Islet precursor cell (in vitro differentiated cells): Measurements from ENCODE around the gene RUNX1.
A peak's percentile ranks its signal among the peaks of the same experiment; 100 is the strongest.
"Not testable (repeated sequence)": the region's sequence is repeated elsewhere in the genome, so short reads cannot be mapped to it uniquely, and the experiment has no call there.

Experiments
- DNase-seq: peaks from one replicate; pipeline ENCODE4 v3.0.0-alpha.2; 2018

RUNX1 gene

DNA sequence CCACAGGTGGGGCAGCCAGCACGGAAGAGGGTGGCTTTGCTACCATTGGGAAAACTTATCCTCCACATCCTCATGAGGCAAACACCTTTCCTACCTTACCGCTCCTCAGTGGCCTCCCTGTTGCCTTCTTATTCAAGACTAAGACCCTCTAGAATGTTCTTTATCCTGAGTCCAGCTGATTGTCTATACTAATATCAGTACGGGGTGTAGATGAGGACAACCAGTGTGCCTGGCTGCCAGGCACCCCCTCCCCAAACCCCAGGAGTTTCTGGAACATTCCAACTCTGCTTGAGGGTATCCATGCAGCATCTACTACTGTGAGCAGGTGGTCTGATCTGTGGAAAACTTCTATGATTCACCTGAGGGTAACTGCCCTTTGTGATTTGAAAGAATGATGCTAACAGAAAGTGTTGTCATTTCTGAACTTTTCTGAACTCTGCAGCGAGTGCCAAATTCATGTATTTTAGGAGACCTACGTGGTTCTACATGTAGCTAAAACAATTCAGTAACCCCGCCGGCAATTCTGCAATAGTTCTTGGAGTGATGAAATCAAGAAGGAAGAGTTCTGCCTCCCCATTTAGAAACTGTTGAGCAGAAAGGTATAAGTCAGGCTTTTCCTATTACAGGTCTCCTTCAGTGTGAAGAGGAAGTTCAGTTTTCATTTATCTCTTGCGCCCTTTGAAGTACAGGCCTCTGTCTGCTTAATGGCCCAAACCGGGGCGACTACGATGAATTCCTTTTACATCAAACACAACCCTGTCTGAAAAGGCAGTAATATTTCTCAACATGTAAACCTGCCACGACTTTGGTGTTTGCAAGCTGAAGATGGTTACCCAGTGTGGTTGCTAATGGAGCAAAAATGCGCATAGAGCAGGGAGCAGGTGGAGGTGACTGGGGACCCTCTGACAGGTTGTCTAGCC, 80.4 kb downstream of the RUNX1 start:
- DNase-seq: no peak

DNA sequence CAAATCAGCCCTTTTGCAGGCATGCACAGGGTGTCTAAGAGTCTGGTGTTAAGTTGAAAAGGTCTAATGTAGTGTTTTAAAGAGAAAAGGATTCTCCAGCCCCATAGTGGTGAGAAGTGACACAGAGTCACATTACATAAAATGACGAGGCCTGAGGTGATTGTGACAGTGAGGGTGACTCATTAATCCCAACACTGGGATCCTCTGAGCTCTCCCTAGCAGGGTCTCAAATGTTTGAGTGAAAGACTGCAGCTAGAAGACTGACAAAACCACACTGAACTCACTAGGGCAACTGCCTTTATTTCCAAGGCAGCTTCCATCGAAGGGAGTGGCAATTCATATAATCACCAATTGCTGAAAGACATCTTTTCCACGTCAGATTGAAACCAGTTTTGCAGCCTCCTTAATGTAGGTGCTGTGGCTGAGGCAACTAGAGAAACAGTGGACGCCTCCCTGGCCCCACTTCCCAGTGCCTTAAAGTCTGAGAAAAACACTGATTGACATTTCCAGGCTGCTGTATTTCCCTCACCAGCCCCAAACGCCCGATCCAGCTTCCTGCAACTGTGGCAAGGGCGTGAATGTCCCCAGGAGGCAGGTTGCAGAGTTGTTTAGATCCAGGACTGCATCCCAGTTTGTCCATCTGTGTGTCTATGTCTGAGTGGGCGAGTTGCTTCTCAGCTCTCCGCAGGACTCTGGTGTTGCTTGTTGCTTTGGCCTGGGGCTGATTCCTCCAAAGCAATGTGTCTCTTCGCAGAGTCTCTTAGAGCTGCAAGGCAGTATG, 81.4 kb downstream of the RUNX1 start:
- no peak for DNase-seq

DNA sequence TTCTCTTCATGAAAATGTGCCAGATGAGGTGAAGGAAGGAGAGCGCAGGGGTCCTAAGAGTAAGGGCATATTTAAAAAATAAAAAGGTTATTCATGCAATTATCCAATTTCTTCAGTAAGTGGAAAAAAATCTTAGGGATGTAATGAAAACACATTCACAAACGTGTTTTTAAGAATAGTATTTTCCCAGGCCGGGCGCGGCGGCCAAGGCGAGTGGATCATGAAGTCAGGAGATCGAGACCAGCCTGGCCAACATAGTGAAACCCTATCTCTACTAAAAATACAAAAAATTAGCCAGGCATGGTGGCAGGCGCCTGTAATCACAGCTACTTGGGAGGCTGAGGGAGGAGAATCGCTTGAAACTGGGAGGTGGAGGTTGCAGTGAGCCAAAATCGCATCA, 82.2 kb downstream of the RUNX1 start:
- DNase-seq: not testable (repeated sequence)

DNA sequence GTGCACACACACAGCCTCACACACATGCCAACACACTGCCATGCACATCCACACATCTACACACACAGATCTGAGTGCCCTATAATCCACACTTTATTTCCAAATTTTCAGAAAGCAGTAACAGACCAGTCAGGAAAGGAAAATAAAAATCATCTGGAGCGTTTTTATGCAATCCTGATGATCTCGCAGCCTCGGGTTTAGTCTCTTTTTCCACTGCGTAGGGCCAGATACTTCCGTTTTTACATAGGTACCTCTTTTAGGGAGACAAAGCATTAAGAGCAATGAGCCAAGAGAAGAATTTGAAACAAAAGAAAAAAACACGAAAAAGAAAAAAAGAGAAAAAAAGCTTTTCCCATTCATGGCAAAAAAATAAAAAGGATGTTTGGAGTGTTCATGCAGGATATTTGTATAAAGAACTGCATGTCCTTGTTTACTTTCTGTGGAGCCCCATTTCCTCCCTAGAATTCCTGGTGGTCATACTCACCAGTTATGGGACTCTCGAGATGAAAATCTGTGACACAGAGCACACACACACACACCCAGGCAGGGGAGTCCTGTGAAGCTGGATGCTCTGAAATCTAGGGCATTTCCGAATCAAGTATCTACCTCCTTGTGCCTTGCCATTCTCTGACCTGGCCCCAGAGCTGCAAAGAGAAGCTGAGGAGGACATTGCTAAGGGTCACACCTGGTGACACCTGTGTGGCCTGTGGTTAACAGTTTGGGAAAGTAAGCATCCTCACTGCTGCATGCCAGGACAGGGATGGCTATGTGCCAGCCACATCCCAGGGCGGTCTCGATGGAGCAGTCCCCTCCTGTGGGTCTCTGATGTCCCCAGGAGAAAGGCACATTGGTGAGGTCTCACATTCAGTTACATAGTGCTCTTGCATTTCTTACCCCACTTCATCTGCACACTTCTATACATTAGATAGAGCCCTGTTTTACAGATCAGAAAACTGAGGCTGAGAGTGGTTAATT, 83.6 kb downstream of the RUNX1 start:
- no peak for DNase-seq

DNA sequence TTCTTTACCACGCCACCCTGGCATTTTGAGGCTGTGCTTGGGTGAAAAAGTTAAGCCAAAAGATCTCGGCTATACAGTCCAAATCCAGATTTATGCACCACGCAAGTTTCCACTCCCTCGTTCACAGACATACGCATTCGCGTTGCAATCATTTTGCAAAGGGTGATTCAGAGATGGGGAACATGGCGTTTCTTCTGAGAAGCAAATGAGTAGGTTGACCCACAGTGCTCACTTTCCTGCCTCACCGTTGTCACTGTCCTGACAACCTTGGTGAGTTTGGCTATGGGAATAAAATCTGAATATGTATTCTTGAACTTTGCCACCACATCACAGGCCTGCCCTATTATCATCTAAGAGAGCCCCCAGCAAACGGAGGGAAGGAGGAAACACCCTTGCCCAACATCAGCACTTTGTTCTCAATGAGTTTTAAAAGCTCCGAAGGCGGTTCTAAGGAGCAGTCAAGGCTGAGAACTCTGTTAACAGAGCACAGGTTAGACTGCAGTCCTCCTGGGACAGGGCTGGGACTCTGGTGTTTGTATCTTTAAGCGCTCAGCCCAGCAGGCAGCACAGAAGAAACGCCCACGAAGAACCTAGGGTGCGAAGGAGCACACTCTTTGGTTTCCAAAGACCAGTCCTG, 86.4 kb downstream of the RUNX1 start:
- DNase-seq: no peak

DNA sequence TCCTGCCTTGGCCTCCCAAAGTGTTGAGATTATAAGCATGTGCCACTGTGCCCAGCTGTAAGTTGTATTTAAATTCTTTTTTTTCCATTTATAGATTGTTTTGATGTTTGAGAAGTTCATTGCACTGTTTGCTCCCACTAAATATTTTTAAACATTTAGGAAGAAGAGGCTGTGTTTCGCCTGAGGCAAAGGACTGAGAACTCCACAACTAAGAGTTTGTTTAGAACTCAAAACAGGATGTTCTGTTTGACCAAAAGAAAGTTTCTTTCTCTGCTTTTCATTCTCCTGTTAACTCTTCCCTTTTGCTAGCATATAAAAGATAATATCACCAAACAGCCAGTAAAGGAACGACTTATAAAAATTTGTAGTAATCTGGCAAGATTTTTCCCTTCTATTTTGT, 87.0 kb downstream of the RUNX1 start:
- no peak for DNase-seq

DNA sequence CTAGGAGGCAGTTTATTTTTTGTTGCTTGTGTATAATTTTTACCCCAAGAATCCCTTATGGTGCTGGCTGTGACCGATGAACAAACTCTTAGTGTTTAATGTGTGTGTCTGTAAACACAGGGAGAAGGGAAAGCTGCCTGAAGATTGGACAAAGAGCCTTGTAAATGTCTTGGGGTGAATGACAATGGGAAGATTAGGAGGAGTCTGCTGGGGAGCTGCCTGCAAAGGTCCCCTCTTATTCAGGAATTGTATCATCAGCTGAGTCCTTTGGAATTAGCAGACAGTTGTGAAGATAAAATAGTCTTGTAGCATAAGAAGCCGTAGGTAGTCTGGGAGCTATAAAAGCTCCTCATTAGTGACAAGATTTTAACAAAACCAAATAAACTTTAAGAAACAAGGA, 88.4 kb downstream of the RUNX1 start:
- DNase-seq: no peak

DNA sequence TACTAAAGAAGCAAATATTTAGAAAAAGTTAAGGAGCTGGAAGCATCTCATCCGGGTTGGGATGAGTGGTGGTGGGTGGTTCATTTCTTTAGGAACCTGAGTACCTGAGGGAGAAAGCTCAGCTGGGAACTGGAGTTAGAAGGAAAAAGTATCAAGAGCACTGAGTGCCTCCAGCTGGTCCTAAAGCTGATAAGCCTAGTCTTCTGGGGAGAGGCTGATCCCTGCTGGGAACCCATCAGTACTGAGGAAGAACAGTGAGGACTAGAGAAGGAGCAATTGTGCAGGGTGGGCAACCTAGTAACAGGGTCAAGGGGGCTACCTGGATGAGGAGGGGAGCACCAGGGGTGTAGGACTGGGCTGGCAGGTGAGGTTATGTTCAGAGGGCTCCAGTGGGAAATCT, 89.5 kb downstream of the RUNX1 start:
- no peak for DNase-seq

DNA sequence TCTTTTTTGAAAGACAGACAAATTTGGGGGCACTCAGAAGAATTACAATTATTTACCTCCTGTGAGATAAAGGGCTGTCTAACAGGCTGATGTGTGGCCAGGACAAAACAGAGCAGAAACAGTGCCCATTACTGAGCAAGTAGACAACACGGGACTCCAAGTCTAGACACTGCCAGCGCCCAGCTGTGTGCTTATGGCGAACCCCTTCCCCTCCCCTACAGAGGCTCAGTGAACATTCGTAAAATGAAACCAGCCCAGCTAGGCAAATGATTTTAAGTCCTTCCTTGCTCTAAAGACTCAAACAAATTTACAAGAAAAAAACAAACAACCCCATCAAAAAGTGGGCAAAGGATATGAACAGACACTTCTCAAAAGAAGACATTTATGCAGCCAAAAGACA, 91.1 kb downstream of the RUNX1 start:
- no peak for DNase-seq

DNA sequence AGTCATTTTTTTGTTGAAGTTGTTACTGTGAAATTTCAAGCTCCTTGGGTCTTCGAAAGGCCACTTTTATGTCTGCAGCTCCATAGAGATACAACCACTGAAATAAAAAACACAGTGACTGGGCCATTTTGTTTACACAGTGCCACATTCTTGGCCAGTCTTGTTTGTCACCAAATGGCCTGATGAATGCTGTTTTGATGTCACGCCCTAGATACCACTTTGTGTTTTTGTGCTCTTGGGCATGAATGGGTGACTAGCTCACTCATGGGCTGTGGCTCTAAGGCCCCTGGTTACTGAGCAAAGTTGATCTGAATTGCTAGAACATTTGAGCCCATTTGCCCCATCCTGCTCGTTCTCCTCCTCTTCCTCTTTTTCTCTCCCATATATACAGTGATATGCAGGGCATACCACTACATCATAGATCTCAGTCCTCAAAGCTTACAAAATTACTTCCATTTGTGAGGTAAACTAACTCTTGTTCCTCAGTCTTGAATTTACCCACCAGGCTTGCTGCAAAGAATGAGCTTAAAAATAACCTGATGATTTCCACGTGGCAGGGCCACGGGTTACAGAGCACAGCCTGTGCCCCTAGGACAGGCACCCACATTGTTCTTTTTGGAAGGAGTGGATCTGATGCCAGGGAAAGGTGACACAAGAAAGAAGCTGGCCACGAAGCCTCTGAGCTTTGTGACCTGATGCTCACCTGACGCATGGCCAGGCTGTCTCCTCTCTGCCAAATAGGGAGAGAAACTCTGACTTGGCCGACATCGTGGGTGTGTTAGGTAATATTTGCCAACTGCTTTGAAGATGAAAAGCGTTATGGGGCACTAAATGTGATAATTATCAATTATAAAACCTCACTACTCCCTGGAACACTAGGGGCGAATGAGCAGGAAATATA, 92.4 kb downstream of the RUNX1 start:
- DNase-seq: no peak

DNA sequence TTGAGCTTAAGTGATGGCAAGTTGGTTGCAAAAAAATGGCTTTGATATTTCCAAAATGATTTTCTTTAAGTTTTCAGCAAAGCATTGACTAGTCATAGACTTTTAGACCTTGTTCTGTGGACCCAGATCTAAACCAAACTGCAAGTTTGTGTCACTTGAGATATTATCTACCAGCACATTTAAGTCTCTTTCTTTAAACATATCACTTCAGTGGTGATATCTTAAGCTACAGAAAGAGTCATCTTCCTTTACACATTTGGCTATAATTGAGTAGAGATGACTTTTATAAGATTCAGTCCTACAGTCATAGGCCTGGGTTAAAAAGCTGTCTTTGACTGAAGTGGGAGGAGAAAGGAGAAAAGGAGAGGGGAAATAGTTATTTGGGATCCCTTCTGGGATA, 95.2 kb downstream of the RUNX1 start:
- no peak for DNase-seq

DNA sequence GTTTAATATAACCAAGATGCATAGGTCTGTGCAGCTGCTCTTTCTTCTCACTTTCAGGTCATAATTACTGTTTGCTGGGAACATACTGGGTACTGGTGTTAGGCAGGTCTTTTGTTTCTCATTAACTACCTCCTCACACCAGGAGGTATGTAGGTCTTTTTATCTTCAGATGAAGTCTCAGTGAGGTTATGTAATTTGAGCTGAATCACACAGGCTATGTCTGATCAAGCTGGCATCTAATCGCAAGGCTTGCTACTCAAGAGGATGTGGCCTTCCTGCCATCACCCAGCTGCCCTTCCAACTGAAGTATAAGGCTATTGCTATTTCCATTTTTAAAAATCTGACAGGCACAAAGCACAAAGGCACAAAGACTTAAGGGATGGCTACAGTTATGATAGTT, 96.4 kb downstream of the RUNX1 start:
- DNase-seq: no peak

DNA sequence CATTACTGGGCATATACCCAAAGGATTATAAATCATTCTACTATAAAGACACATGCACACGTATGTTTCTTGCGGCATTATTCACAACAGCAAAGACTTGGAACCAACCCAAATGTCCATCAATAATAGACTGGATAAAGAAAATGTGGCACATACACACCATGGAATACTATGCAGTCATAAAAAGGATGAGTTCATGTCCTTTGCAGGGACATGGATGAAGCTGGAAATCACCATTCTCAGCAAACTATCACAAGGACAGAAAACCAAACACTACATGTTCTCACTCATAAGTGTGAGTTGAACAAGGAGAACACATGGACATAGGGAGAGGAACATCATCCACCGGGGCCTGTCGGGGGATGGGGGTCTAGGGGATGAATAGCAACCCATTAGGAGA, 97.2 kb downstream of the RUNX1 start:
- DNase-seq: not testable (repeated sequence)

DNA sequence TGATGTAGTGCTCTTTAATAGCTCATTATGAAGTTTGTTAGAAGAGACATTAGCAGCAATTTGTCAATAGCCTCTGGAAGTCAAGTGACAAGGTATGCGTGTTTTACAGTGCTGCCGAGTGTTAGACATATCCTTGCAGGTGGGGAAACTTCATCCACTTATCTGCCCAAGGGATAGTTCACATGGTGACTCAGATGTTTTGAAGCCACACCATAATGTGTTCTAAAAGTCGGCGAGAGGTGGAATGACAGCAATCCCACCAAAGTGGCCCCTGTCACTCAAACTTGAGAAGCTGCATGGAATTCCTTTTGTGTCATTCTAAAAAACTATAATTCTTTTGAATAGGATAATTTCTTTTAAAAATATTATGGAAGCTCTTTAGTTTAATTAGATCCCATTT, 98.1 kb downstream of the RUNX1 start:
- peak; percentile 70 for DNase-seq

DNA sequence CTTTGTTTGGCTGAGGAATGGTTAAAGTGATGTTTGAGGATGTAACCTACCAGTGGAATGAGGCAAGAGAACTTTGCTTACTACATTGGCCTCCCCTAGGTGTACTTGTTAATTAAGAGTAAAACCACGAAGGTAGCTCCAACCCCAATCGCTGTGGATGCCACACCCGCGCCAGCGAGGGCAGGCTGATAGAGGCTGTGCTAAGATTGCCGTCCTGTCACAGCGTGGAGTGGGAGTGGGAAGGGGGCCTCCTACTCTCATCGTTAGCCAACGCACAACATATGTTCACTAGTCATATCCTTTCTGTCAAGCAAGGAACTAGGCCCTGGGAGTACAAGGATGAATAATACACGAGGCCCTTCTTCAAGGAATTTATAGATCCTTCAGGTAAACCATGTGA, 99.6 kb downstream of the RUNX1 start:
- DNase-seq: no peak

DNA sequence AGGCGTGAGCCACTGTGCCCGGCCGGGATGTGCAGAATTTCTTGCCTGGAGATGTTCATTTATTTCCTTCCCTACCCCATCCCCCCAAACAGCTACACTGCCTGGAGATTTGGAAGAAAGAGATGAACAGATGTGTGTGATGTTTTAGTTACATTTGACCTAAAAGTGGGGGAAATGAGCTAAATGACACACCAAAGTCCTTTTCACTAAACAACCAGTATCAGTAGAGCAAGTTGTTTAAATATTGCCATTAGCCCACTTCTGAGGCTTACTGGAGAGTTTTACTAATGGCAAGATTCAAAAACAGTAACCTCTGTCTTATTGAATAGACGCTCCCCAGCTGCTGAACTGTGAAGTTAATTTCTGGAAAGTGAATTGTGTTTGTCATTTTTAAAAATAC, 100.1 kb downstream of the RUNX1 start:
- DNase-seq: no peak

DNA sequence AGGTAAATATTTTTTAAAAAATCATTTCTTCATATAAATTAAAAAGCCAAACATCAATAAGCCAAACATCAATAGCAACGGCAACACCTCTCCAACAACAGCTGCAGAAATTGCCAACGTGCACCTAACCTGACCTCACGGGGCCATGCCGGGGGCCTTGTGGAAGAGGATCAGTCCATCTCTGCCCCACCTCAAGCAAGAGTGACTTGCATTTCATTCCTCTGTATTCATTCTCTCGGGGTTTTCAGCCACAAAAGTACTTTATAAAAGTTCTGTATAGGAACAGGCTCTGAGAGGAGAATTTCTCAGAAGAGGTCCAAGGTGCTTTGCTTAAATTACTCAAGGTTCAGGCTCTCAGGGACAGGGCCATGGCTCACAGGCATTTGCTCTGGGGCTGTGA, 100.9 kb downstream of the RUNX1 start:
- DNase-seq: no peak

DNA sequence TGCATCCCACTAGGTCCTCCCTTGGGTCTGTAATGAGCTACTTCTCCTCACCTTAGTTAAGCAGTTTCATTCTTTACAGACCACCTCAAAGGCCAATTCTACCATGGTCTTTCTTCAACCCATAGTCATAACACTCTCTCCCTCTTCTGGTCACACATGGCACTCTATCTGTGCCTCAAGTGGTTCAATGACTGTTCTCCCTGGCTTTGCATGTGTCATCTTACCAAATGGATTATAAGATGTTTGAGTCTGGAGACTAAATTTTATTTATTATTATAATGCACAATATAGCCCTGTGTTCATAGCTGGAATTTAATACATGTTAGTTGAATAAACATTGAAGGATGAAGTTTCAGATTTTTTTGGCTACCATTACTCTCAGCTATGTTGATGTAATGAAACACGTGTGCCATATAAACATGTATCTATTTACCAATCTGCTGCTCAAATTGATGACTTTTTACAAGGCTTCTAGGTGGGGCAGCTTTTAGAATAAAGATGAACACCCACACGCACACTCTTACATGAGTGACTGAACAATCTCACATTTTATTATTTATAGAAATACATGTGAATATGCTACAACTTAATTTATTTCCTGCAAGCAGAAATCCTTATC, 102.1 kb downstream of the RUNX1 start:
- DNase-seq: no peak

DNA sequence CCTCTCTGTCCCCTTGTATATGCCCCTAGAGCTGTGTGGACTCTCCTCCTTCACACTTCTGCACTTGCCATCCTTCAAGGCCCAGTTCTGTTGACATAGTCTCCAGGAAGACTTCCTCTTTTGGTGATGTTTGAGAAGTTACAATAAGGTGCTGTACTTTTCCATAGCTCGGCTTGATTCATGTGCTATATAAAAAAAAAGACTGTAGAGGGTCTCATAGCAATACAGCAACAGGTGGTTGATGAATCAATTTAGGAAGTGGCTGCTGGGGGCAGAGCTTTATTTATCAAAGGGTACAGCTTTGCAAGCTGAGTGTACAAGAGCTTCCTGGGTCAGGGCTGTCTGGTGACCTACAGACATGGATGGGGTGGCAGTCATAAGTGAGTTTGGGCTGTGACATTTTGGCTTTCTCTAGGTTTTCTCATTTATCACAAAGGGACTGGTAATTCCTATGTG, 102.7 kb downstream of the RUNX1 start:
- DNase-seq: no peak

DNA sequence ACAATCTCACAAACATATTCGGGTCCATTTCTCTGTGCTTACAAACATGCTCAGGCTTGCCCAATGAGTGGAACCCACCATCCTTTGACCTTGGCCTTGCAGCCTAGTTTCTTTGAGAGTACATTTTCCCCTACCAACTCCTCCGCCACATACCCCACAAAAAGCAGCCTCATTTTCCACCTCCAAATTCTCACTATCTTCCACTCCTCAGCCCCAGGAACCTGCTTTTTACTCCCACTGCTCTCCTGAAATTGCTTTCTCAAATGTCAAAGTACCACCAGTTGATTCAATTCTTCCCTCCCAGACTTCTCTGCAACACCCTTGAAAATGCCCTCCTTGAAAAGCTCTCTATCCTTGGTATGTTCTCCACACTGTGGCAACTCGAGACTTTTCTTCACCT, 103.8 kb downstream of the RUNX1 start:
- no peak for DNase-seq
